ENCODE measurements around the gene PRPF38B.

GRCh38 chr1:108742253-108742652, 50.1 kb downstream of the PRPF38B start:
- TF ChIP-seq CTCF (conservative IDR thresholded peaks at IDR 0.05 in 1 of 2, IDR thresholded peaks at IDR 0.05 in 1 of 2; ENCODE audit: extremely low read depth in 1 of 2, insufficient read depth in 1 of 2, low read depth in 1 of 2, low read length in 2 of 2), result no peak
- TF ChIP-seq EZH2 (IDR thresholded peaks at IDR 0.05; ENCODE audit: borderline replicate concordance, low read length), result no peak
